GM18498 (cell line): ENCODE data around the gene FRMPD4.

ENCODE experiments used
- ATAC-seq: cut with Tn5 transposase; IDR thresholded peaks from one replicate; pipeline ENCODE4 v1.9.1; 2021; ENCODE audit warnings: mild to moderate bottlenecking, moderate library complexity; ENCODE audit not compliant: unreplicated experiment

FRMPD4 gene

GRCh38 chrX:12210196-12210815, 72.0 kb downstream of the FRMPD4 start:
- ATAC-seq, result no peak

GRCh38 chrX:12210971-12211370, 72.7 kb downstream of the FRMPD4 start:
- no peak for ATAC-seq

- ATAC-seq, result no peak
Measured at GRCh38 chrX:12223650-12224049, 85.4 kb downstream of the FRMPD4 start.

GRCh38 chrX:12225107-12225506, 86.8 kb downstream of the FRMPD4 start:
- ATAC-seq, result no peak

- ATAC-seq, result no peak
Measured at GRCh38 chrX:12227412-12228041, 89.3 kb downstream of the FRMPD4 start.

- no peak for ATAC-seq
Measured at GRCh38 chrX:12228862-12229261, 90.6 kb downstream of the FRMPD4 start.

GRCh38 chrX:12229986-12230385, 91.7 kb downstream of the FRMPD4 start:
- ATAC-seq, result no peak

GRCh38 chrX:12234534-12235329, 96.5 kb downstream of the FRMPD4 start:
- ATAC-seq, result no peak

- ATAC-seq, result no peak
Measured at GRCh38 chrX:12236156-12236555, 97.9 kb downstream of the FRMPD4 start.

- ATAC-seq, result no peak
Measured at GRCh38 chrX:12237131-12237530, 98.9 kb downstream of the FRMPD4 start.

GRCh38 chrX:12237771-12238170, 99.5 kb downstream of the FRMPD4 start:
- ATAC-seq, result no peak

GRCh38 chrX:12239356-12240082, 101.2 kb downstream of the FRMPD4 start:
- no peak for ATAC-seq

- ATAC-seq, result no peak
Measured at GRCh38 chrX:12240491-12240890, 102.2 kb downstream of the FRMPD4 start.

- ATAC-seq, result no peak
Measured at GRCh38 chrX:12241026-12241425, 102.8 kb downstream of the FRMPD4 start.

- no peak for ATAC-seq
Measured at GRCh38 chrX:12245650-12246645, 107.7 kb downstream of the FRMPD4 start.

- no peak for ATAC-seq
Measured at GRCh38 chrX:12249997-12250396, 111.7 kb downstream of the FRMPD4 start.

- no peak for ATAC-seq
Measured at GRCh38 chrX:12263211-12263610, 124.9 kb downstream of the FRMPD4 start.

GRCh38 chrX:12269484-12269883, 131.2 kb downstream of the FRMPD4 start:
- ATAC-seq, result no peak

GRCh38 chrX:12278151-12278550, 139.9 kb downstream of the FRMPD4 start:
- no peak for ATAC-seq

- no peak for ATAC-seq
Measured at GRCh38 chrX:12282991-12283390, 144.7 kb downstream of the FRMPD4 start.
